Activated B cell treated with CpG ODN at 0.5 μM for 24 hours (primary cell): ENCODE results near the gene MLLT10. TPM values are rescaled to one million over a fixed set of nuclear protein-coding genes. Genes with fewer than 3 reads are reported as not detected.
A peak's percentile ranks its signal among the peaks of the same experiment; 100 is the strongest.

ENCODE experiments used
- ATAC-seq: fragments of 200-7000 bp; cut with Tn5 transposase; one replicate; pipeline ENCODE4 v1.10.0; 2021; ENCODE audit warnings: low read depth, mild to moderate bottlenecking, moderate library complexity
- CTCF ChIA-PET: fragments of 350-600 bp; sonication (Branson Sonifier 250); formaldehyde crosslinking; loops from one replicate; lab custom pipeline; 2021; ENCODE audit warnings: antibody characterized with exemption; lab: Charles Lee
- POLR2A ChIA-PET: fragments of 350-600 bp; sonication (Branson Sonifier 250); formaldehyde crosslinking; loops from one replicate; lab custom pipeline; 2021; ENCODE audit warnings: antibody characterized with exemption; lab: Charles Lee
- DNase-seq: peaks from one replicate; pipeline ENCODE4 v3.0.0; 2022
- H3K27ac Mint-ChIP-seq: one replicate; pipeline ENCODE4 v1.8.0; 2020; ENCODE audit warnings: mixed read lengths
- H3K27me3 Mint-ChIP-seq: one replicate; pipeline ENCODE4 v1.8.0; 2021; ENCODE audit warnings: mixed read lengths
- H3K36me3 Mint-ChIP-seq: one replicate; pipeline ENCODE4 v1.8.0; 2021; ENCODE audit warnings: low read depth, mixed read lengths
- H3K4me1 Mint-ChIP-seq: one replicate; pipeline ENCODE4 v1.8.0; 2021; ENCODE audit warnings: mixed read lengths
- H3K4me3 Mint-ChIP-seq: one replicate; pipeline ENCODE4 v1.8.0; 2020; ENCODE audit warnings: mild to moderate bottlenecking, mixed read lengths
- H3K9me3 Mint-ChIP-seq: one replicate; pipeline ENCODE4 v1.8.0; 2020; ENCODE audit warnings: mixed read lengths
- CTCF ChIP-seq: fragments of 200-600 bp; IDR thresholded peaks from one replicate; pipeline ENCODE4 v1.8.0; 2022; ENCODE audit warnings: antibody characterized with exemption, mild to moderate bottlenecking
- intact Hi-C: fragments of 100-400 bp; cut with micrococcal nuclease; formaldehyde crosslinking; loops from one replicate; pipeline ENCODE4 v1.15.1; 2024
- total RNA-seq: library from RNA; stranded (reverse); gene quantifications from 2 replicates; pipeline ENCODE4 v1.2.3, GENCODE V29; 2022

MLLT10 gene
- total RNA-seq, 1 donor from 2014 or later: 48.7 TPM

GRCh38 chr10:21699575-21699974, 165.5 kb downstream of the MLLT10 start:
- Mint-ChIP-seq H3K36me3 (peaks cover 62% of the 10 kb centered on the region), H3K9me3 (peaks cover 27% of the 10 kb centered on the region), H3K4me1 (peaks cover 16% of the 10 kb centered on the region), H3K27me3 (no peaks in the 10 kb centered on the region), H3K4me3 (no peak overlapping the region), H3K27ac (no peak overlapping the region)
- ChIA-PET CTCF (no interaction called here), POLR2A (no interaction called here)
- no peak for TF ChIP-seq CTCF
- no peak for ATAC-seq
- intact Hi-C loops: no loop called here
- DNase-seq: no peak

GRCh38 chr10:21700474-21700873, 166.4 kb downstream of the MLLT10 start:
- DNase-seq: no peak
- Mint-ChIP-seq H3K4me1 (peaks cover 16% of the 10 kb centered on the region), H3K4me3 (no peak overlapping the region), H3K36me3 (peaks cover 60% of the 10 kb centered on the region), H3K27ac (no peak overlapping the region), H3K27me3 (no peaks in the 10 kb centered on the region), H3K9me3 (peaks cover 27% of the 10 kb centered on the region)
- ChIA-PET CTCF (no interaction called here), POLR2A (no interaction called here)
- no peak for TF ChIP-seq CTCF
- intact Hi-C loops: no loop called here
- no peak for ATAC-seq

DNA sequence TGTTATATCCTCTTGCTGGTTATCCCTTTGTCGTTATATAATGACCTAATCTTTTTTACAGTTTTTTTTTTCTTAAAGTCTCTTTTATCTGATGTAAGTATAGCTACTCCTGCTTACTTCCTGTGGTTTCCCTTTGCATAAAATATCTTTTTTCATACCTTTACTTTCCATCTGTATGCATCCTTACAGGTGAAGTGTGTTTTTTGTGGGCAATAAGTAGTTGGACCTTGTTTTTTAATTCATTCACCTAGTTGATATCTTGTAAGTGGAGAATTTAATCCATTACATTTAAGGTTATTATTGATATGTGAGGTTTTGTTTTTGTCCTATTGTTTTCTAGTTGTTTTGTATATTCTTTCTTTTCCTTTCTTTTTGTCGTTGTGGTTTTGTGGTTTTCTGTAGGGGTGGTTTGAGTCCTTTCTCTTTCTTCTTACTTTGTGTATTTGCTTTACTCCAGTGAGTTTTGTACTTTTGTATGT, 168.6 kb downstream of the MLLT10 start:
- Mint-ChIP-seq H3K4me1 (peaks cover 16% of the 10 kb centered on the region), H3K27me3 (no peaks in the 10 kb centered on the region), H3K36me3 (peaks cover 57% of the 10 kb centered on the region), H3K4me3 (peak overlapping the region; percentile 29), H3K9me3 (peaks cover 27% of the 10 kb centered on the region), H3K27ac (peak overlapping the region; percentile 2)
- POLR2A ChIA-PET: no interaction called here
- no peak for ATAC-seq
- DNase-seq: no peak
- CTCF ChIA-PET: no interaction called here
- TF ChIP-seq CTCF: no peak
- intact Hi-C loops: no loop called here

- CTCF ChIA-PET: no interaction called here
- TF ChIP-seq CTCF: no peak
- ATAC-seq: no peak
- H3K4me3 Mint-ChIP-seq: no peak overlapping the region
- H3K36me3 Mint-ChIP-seq: peaks cover 51% of the 10 kb centered on the region
- H3K27ac Mint-ChIP-seq: no peak overlapping the region
- DNase-seq: no peak
- H3K27me3 Mint-ChIP-seq: no peaks in the 10 kb centered on the region
- intact Hi-C loops: no loop called here
- POLR2A ChIA-PET: no interaction called here
- H3K4me1 Mint-ChIP-seq: peaks cover 22% of the 10 kb centered on the region
- H3K9me3 Mint-ChIP-seq: peaks cover 13% of the 10 kb centered on the region
Observed at GRCh38 chr10:21705142-21705827, 171.3 kb downstream of the MLLT10 start.

- Mint-ChIP-seq H3K9me3 (peaks cover 7% of the 10 kb centered on the region), H3K36me3 (peaks cover 47% of the 10 kb centered on the region), H3K27me3 (no peaks in the 10 kb centered on the region), H3K4me3 (no peak overlapping the region), H3K4me1 (peaks cover 27% of the 10 kb centered on the region), H3K27ac (no peak overlapping the region)
- intact Hi-C loops: no loop called here
- CTCF ChIA-PET: no interaction called here
- ATAC-seq: no peak
- POLR2A ChIA-PET: no interaction called here
- TF ChIP-seq CTCF: no peak
- DNase-seq: no peak
Observed at GRCh38 chr10:21705828-21706176, 171.8 kb downstream of the MLLT10 start.
